HG03025 (cell line): ENCODE measurements around the gene AKR1E2.

ENCODE experiments used
- ATAC-seq: cut with Tn5 transposase; IDR thresholded peaks from one replicate; pipeline ENCODE4 v1.9.1; 2021; ENCODE audit warnings: mild to moderate bottlenecking, moderate library complexity; ENCODE audit not compliant: unreplicated experiment, low FRiP score

The AKR1E2 gene

DNA sequence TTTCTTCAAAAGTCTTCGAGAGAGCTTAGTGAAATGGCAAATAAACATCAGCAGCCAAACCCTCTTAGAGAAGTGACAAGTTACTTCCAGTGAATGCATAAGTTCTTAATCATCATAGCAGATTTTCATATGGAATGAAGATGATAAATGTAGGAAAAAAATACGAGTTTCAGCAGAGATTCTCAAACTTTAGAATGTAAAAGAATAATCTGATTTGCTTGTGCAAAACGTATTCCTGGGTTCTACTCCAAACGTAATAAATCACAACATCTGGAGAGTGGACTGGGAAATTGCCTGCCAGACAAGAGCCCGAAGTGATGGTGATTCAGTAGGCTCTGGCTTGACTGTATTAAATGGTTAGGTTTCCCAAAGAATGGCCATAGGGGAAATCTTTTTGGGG is 62.2 kb downstream of the AKR1E2 start:
- ATAC-seq = no peak

DNA sequence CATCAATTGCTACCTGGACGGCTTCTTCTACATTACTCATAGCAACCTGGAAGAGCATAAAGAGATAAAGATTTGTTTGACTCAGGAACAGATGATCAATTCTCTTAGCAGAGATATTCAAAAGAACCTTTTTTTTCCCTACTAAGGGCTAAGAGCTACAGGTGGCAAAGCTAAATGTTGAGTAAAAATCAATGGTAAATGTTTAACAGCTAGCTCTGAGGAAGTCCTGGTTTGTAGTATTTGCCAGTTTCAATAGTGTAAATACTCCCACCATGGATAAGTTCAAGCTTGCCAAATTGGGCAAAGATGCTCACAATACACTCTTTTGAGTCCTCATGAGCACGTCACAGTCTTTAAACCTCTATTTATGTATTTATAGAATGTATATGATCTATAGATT is 64.0 kb downstream of the AKR1E2 start:
- ATAC-seq = no peak

DNA sequence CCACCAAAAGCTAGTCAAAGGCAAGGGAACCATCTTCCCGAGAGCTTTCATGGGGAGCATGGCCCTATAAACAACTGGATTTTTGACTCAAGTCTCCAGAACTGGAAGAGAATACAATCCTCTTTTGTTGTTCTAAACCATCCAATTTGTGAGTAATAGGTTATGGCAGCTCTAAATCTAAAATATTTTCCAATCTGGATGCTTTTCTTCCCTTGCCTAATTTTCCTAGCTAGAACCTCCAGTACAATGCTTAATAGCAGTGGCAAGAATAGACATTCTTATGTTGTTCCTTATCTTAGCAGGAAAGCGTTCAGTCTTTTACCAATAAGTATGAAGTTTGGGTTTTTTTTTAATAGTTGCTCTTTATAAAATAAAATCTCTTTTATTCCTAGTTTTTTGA is 66.7 kb downstream of the AKR1E2 start:
- no peak for ATAC-seq

DNA sequence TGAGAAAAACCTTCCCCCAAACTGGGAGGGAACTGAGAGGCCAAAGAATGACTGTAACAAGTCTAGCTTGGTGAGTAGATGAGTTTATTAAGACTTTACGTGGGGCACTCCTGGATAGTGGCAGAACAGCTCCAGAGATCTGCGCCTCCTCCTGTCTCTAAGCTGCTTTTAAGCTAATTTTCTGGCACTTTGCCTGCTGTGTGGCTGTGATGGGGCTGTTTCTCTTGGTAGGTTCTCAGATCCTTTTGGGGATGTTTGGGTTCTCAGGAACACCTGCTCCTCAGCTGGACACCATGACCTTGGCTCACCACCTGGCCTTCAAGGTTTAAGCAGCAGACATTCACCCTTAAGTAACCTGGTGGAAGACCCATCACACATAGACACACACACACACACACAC is 68.3 kb downstream of the AKR1E2 start:
- no peak for ATAC-seq
